22Rv1 (cell line): Measurements from ENCODE around the gene ANKRD28.
"Not testable (repeated sequence)": the region's sequence is repeated elsewhere in the genome, so short reads cannot be mapped to it uniquely, and the experiment has no call there.

Experiments used
- H3K27ac ChIP-seq: fragments of 450-650 bp; 2 replicates; pipeline ENCODE4 v1.5.1; 2017
- CTCF ChIP-seq: fragments of 450-650 bp; IDR thresholded peaks from 2 replicates; pipeline ENCODE4 v1.5.1; 2017; ENCODE audit warnings: mild to moderate bottlenecking
- ZFX ChIP-seq: fragments of 450-650 bp; IDR thresholded peaks from 2 replicates; pipeline ENCODE4 v1.6.1; 2017; ENCODE audit warnings: antibody characterized with exemption, borderline replicate concordance

Gene ANKRD28

DNA sequence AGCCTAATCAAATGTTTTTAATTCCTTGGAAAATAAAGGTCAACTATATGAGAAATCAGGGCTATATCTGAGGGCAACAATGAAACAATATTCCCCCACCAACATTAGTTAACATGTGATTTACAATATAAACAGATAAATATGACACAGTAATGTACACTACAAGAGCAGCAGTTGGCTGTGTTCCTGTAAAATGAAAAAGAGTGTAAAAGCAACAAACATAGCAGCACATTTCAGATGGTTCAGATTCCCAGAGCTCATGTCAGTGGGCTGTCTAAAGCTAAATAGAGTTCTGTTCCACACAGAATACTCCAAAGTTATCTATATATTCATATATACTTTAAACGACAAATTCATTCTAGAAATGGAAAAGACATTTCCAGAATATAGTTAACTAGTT is 42.6 kb downstream of the ANKRD28 start:
- peak overlapping the region; percentile 11; the same call in 1 of the 2 replicates for H3K27ac ChIP-seq
- no peak for TF ChIP-seq ZFX
- no peak for TF ChIP-seq CTCF

DNA sequence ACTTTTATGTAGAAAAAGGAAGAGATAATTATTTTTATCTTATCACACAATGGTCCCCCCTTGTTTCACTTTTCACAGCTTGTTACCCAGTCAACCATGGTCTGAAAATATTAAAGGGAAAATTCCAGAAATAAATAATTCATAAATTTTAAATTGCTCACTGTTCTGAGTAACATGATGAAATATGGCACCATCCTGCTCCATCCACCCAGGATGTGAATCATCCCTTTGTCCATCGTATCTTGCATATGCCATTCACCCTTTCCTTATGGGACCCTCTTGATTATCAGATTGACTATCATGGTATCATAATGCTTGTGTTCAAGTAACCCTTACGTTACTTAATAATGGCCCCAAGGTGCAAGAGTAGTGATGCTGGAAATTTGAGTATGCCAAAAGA is 43.7 kb downstream of the ANKRD28 start:
- H3K27ac ChIP-seq, result no peak overlapping the region
- TF ChIP-seq ZFX, result no peak
- no peak for TF ChIP-seq CTCF

GRCh38 chr3:15753056-15753710 is 44.6 kb downstream of the ANKRD28 start:
- H3K27ac ChIP-seq, result peak overlapping the region; percentile 64
- TF ChIP-seq ZFX (no peak), CTCF (no peak)

GRCh38 chr3:15750879-15751278 is 46.9 kb downstream of the ANKRD28 start:
- H3K27ac ChIP-seq, result no peak overlapping the region
- no peak for TF ChIP-seq CTCF
- TF ChIP-seq ZFX, result no peak

DNA sequence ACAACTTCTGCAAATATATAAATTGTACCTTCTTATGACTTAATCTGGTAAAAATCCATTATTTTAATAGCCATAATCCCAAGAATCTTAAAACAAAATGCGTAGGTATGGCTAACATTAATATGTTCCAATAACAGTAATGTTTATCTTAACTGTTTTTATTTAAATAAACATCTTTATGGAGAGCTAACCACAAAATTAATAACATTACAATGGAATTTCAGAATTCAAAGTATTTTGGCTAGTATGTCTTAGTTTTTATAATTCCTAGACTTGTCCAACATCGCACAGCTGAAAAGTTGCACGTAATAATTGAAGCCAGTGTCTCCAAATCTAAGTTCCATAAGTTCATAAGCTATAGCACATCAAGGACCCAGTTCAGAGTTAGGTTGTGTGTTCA is 47.6 kb downstream of the ANKRD28 start:
- no peak overlapping the region for H3K27ac ChIP-seq
- TF ChIP-seq CTCF (no peak), ZFX (no peak)

GRCh38 chr3:15745896-15746295 is 51.9 kb downstream of the ANKRD28 start:
- H3K27ac ChIP-seq, result not testable (repeated sequence)

DNA sequence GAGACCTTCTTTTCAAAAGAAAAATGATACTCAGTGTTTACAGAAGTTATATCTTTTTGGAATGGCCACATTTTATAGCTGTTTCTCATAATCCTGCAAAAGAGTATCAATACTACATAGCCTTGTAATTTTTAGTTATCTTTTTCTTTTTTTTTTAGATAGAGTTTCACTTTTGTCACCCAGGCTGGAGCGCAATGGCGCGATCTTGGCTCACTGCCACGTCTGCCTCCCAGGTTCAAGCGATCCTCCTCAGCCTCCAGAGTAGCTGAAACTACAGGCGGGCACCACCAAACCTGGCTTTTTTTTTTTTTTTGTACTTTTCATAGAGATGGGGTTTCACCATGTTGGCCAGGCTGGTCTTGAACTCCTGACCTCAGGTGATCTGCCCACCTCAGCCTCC is 53.6 kb downstream of the ANKRD28 start:
- TF ChIP-seq ZFX (no peak), CTCF (no peak)
- no peak overlapping the region for H3K27ac ChIP-seq

DNA sequence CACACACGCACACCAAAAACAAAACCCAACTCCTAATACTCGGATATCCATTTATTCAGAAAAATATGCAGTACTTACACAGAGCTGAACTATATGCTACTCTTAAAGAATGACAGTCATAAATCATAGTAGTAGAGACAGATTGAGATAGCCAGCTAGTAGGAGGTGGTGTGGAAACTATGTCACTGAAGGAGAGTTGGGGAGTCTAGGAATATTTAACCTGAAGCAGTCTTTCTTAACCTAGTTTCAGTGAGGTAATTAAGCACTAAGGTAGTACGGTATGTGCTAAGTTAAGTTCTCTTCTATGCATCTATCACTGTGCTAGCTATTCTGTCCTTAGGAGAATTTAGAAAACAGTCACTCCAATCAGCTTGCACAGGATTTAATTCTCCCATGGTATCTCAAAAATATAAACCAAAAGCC is 54.2 kb downstream of the ANKRD28 start:
- H3K27ac ChIP-seq, result no peak overlapping the region
- no peak for TF ChIP-seq ZFX
- TF ChIP-seq CTCF, result no peak

DNA sequence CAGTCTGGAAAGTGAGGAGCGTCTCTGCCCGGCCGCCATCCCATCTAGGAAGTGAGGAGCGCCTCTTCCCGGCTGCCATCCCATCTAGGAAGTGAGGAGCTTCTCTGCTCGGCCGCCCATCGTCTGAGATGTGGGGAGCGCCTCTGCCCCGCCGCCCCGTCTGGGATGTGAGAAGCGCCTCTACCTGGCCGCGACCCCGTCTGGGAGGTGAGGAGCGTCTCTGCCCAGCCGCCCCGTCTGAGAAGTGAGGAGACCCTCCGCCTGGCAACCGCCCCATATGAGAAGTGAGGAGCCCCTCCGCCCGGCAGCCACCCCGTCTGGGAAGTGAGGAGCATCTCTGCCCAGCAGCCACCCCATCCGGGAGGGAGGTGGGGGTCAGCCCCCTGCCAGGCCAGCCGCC is 55.5 kb downstream of the ANKRD28 start:
- H3K27ac ChIP-seq, result not testable (repeated sequence)

DNA sequence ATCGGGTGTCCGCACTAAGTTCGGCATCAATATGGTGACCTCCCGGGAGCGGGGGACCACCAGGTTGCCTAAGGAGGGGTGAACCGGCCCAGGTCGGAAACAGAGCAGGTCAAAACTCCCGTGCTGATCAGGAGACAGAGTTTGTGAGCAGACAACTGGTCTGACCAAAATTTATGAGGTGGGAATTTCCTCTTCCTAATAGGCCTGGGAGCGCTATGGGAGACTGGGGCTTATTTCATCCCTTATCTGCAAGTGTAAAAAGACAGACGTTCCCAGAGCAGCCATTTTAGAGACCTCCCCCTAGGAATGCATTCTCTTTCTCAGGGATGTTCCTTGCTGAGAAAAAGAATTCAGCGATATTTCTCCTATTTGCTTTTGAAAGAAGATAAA is 59.2 kb downstream of the ANKRD28 start:
- H3K27ac ChIP-seq, result not testable (repeated sequence)
